SJSA1 (cell line): ENCODE measurements around the gene KCNC1. TPM values are rescaled to one million over a fixed set of nuclear protein-coding genes. Genes with fewer than 3 reads are reported as not detected.
A peak's percentile ranks its signal among the peaks of the same experiment; 100 is the strongest.

Source experiments
- DNase-seq, 2 experiments: peaks; one replicate each; pipeline ENCODE4 v3.0.0-alpha.2; 2015 to 2020; ENCODE audit warnings: low spot score in 2 of 2, low read depth in 1 of 2
- H3K27ac ChIP-seq: fragments of 250-450 bp; sonication (Bioruptor Pico); 2 replicates; pipeline ENCODE4 v1.5.1; 2020; ENCODE audit warnings: mild to moderate bottlenecking, moderate library complexity
- H3K27me3 ChIP-seq: fragments of 250-450 bp; sonication (Bioruptor Pico); replicated peaks from 2 replicates; pipeline ENCODE4 v1.5.1; 2020; ENCODE audit warnings: mild to moderate bottlenecking, moderate library complexity
- H3K36me3 ChIP-seq: fragments of 250-450 bp; sonication (Bioruptor Pico); 2 replicates; pipeline ENCODE4 v1.5.1; 2020; ENCODE audit warnings: mild to moderate bottlenecking
- H3K4me1 ChIP-seq: fragments of 250-450 bp; sonication (Bioruptor Pico); replicated peaks from 2 replicates; pipeline ENCODE4 v1.6.1; 2021; ENCODE audit warnings: mild to moderate bottlenecking
- H3K4me3 ChIP-seq: fragments of 250-450 bp; sonication (Bioruptor Pico); 2 replicates; pipeline ENCODE4 v1.5.1; 2020; ENCODE audit warnings: mild to moderate bottlenecking
- H3K9me3 ChIP-seq: fragments of 250-450 bp; sonication (Bioruptor Pico); replicated peaks from 2 replicates; pipeline ENCODE4 v1.5.1; 2020; ENCODE audit warnings: mild to moderate bottlenecking
- total RNA-seq: library from RNA; depleted of rRNA; stranded (reverse); fragments of >200 nt; shearing (Covaris generic); gene quantifications from 2 replicates; pipeline ENCODE4 v1.2.3, GENCODE V29; 2014; rRNA removed

The KCNC1 gene
- total RNA-seq = not detected in 2 replicates

DNA sequence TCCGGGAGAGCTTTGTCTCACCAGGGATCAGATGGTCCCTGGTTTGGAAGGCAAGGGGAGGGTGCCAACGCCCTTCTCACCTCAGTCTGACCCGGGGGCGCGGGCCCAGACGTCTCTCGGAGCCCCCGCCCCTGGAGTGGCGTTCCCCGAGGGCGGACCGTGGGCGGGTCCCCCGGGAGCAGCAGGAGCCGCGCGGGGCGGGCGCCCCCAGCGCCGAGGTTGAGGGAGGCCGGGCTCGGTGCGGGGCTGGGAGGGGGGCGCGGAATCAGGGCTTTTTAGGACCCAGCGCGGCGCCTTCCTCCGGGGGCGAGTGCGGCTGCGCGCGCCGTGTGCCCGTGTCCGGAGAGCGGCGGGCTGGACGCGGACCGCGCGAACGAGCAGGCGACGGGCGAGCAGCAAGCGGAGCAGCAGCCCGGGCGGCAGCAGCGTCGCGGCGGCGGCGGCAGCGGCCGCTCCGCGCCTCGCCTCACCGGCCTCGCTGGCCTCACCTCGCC is at the start of gene KCNC1:
KCNC1 (plus strand) TSS at position 364 of the 494 bp plus-strand sequence. CDS start 1,222 bp downstream, outside the sequence.
- H3K4me3 ChIP-seq = peak within 1 kb of the TSS; percentile 9; the same call in 1 of the 2 replicates
- no peaks in the 10 kb centered on the region for H3K36me3 ChIP-seq
- H3K4me1 ChIP-seq = peaks cover 10% of the 10 kb centered on the region
- no peak within 1 kb of the TSS for H3K27ac ChIP-seq
- peaks cover 56% of the 10 kb centered on the region for H3K27me3 ChIP-seq
- DNase-seq = no peak
- H3K9me3 ChIP-seq = peaks cover 12% of the 10 kb centered on the region

DNA sequence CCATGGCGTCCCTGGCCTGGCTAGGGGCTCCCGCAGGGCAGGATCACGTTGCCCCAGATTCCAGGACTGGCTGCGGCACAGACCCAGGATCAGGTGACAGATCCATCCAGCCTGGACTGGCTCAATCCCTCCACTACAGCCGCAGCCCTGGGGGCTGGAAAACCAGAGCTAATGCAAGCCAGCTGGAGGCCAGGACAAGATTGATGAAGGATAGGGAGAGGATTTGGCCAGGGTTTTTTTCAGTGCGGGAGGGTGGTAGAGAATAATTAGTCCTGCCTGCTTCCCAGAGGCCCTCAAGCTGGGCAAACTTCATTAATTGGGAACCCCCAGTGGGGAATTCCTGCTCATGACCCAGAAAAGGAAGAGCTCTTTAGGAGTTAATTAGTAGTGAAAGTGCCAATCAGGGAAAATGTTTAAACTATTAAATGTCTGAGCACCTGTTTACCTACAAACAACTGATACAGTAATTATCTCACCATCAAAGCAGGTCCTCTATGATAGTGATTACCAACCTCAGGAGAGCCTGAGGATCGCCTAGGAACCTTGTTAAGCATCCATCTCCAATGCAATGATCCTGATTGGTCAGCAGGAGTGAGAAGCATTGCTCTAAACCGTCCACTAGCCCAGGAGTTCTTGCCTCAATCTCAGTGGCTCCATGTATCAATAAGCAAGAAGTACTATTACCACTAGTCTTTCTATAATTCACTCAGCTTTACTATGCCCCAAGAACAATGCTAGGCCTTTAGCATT is 48.2 kb upstream of the KCNC1 start:
- H3K4me1 ChIP-seq = peaks cover 10% of the 10 kb centered on the region
- no peaks in the 10 kb centered on the region for H3K9me3 ChIP-seq
- peaks cover 16% of the 10 kb centered on the region for H3K27me3 ChIP-seq
- no peaks in the 10 kb centered on the region for H3K36me3 ChIP-seq
- H3K27ac ChIP-seq = no peak overlapping the region
- no peak overlapping the region for H3K4me3 ChIP-seq
- peak in 1 of 2 experiments; percentile 34 for DNase-seq

DNA sequence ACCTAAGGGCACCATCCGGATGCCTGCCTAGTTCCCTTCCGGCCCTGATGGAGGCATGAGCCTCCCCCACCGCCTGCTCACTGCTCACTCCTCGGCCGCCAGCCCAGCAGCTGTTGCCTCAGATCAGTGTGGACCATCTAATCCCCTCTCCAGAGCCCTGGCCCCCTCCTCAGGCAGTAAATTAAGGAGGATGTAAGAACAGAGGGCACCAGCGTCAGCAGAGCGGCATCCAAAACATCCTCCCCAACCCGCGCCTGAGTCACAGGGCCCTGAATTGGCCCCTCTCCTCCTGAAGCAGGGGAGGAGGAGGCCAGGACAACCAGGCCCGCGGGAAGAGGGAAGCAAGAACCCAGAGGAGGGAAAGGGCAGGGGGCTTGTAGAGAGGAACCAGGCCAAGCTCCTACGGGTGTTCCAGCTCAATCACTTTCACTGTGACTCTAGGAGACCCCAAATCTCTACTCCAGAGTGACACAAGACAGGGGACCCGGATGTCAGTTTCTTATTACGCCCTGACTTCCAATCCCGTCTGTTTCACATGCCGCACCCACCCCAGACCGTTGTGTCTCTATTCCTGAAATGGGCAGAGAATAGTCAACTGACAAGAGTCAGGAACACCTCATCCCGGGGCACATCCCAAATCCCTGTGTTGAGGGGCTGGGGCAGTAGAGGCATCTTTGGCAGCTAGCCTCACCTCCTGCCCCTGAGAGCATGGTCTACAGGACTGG is 46.5 kb upstream of the KCNC1 start:
- H3K27ac ChIP-seq = no peak overlapping the region
- H3K4me3 ChIP-seq = no peak overlapping the region
- peak in 1 of 2 experiments; percentile 41 for DNase-seq
- no peaks in the 10 kb centered on the region for H3K36me3 ChIP-seq
- H3K4me1 ChIP-seq = peaks cover 9% of the 10 kb centered on the region
- peaks cover 32% of the 10 kb centered on the region for H3K27me3 ChIP-seq
- H3K9me3 ChIP-seq = no peaks in the 10 kb centered on the region

DNA sequence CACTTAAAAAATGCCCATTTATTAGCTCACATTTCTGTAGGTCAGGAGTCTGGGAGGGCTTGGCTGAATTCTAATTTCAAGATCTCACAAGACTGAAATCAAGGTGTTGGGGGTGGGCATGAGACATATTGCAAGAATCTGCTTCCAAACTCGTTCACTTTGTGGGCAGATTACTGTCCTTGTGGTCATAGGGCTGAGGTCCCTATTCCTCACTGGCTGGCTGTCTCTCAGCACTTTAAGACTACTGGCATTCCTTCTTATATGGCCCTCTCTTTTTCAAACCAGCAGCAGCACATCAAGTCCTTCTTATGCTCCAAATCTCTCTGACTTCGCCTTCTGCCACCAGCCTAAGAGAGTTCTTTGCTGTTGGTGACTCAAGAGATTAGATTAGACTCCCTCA is 43.0 kb upstream of the KCNC1 start:
- H3K27me3 ChIP-seq = peaks cover 67% of the 10 kb centered on the region
- DNase-seq = no peak
- no peaks in the 10 kb centered on the region for H3K4me1 ChIP-seq
- no peaks in the 10 kb centered on the region for H3K36me3 ChIP-seq
- no peak overlapping the region for H3K4me3 ChIP-seq
- no peak overlapping the region for H3K27ac ChIP-seq
- H3K9me3 ChIP-seq = no peaks in the 10 kb centered on the region

DNA sequence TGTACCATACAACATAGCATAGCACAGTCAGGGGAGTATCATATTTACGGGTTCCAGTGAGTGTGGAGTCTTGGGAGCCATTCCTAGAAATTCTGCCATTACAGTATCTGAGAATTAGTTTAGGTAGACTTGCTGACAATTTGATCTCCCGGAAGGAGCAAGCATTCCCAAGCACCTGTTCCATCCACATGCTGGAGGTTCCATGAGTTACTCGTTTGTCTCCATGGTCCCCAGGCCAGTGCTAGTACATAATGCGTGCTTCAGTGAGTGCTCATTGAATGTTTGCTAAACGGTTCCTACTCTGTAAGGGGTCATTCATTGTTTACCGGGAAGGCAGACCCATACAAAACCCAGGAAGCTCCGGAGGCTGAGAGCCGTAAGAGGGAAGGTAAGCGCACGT is 42.6 kb upstream of the KCNC1 start:
- H3K36me3 ChIP-seq = no peaks in the 10 kb centered on the region
- peaks cover 67% of the 10 kb centered on the region for H3K27me3 ChIP-seq
- no peak overlapping the region for H3K4me3 ChIP-seq
- no peaks in the 10 kb centered on the region for H3K9me3 ChIP-seq
- H3K4me1 ChIP-seq = no peaks in the 10 kb centered on the region
- DNase-seq = no peak
- H3K27ac ChIP-seq = no peak overlapping the region

DNA sequence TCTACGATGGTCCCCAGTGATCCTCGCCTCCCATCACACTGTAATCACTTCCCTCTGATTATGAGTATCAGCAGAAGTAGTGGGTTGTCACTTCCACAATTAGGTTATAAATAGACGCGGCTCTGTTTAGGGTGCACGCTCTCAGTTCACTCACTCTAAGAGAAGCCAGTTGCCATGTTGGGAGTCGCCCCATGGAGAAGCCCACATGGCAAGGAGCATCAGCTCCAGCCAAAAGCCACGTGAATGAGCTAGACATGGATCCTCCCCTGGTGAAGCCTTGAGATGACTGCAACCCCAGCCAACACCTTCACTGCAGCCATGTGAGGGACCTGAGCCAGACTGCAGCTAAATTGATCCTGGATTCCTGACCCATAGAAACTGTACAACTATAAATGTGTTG is 41.6 kb upstream of the KCNC1 start:
- Histone ChIP-seq H3K4me3 (no peak overlapping the region), H3K27ac (no peak overlapping the region), H3K9me3 (no peaks in the 10 kb centered on the region), H3K36me3 (no peaks in the 10 kb centered on the region), H3K27me3 (peaks cover 77% of the 10 kb centered on the region), H3K4me1 (no peaks in the 10 kb centered on the region)
- no peak for DNase-seq

DNA sequence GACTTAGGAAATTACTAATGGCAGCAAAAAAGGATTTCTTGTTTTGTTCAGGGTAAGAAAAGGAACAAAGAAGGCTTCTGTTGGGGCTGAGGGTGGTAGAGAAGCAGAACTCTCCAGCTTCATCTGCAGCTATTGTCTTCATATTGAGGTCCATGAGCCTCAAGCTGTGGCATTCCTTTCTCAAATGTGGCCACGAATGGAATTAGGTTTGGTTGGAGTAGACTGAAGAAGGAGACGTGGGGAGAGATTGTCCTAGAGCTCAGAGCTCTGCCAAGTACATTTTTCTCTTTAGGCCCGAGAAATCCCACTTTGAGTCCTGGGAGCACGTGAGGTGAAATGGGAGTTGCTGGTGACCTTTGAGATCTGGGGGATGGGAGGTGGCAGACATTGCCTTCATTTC is 41.0 kb upstream of the KCNC1 start:
- H3K4me1 ChIP-seq = no peaks in the 10 kb centered on the region
- H3K36me3 ChIP-seq = no peaks in the 10 kb centered on the region
- no peak overlapping the region for H3K27ac ChIP-seq
- DNase-seq = no peak
- no peaks in the 10 kb centered on the region for H3K9me3 ChIP-seq
- no peak overlapping the region for H3K4me3 ChIP-seq
- peaks cover 81% of the 10 kb centered on the region for H3K27me3 ChIP-seq

DNA sequence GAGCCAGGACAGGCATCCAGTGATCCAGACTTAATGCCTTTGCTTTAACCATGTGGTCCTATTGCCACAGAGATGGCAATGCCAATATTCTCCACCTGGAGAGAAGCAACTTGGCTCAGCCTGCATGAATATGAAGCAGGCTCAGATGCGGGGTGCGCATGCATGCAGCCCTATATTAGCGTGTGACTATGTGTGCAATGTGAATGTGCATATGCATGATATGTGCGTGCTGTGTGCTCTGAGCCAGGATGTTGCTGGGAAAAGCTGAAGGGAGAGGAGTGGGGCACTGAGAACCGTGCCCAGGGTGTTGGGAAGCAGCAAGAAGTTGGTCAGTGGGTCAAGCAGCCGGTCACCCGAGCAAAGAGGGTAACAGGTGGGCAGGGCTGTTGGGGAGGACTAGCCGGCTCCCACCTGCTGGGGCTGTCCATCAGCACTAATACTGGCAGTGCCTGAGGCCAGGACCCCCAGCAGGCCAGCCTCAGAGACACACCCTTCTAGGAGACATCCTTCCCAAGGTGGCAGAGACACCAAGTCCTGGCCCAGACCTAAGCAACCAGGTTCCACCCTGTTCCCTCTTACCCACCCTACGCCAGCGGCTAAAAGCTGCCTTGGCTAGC is 40.0 kb upstream of the KCNC1 start:
- no peak for DNase-seq
- Histone ChIP-seq H3K9me3 (no peaks in the 10 kb centered on the region), H3K27me3 (peaks cover 83% of the 10 kb centered on the region), H3K4me3 (no peak overlapping the region), H3K36me3 (no peaks in the 10 kb centered on the region), H3K4me1 (no peaks in the 10 kb centered on the region), H3K27ac (no peak overlapping the region)

DNA sequence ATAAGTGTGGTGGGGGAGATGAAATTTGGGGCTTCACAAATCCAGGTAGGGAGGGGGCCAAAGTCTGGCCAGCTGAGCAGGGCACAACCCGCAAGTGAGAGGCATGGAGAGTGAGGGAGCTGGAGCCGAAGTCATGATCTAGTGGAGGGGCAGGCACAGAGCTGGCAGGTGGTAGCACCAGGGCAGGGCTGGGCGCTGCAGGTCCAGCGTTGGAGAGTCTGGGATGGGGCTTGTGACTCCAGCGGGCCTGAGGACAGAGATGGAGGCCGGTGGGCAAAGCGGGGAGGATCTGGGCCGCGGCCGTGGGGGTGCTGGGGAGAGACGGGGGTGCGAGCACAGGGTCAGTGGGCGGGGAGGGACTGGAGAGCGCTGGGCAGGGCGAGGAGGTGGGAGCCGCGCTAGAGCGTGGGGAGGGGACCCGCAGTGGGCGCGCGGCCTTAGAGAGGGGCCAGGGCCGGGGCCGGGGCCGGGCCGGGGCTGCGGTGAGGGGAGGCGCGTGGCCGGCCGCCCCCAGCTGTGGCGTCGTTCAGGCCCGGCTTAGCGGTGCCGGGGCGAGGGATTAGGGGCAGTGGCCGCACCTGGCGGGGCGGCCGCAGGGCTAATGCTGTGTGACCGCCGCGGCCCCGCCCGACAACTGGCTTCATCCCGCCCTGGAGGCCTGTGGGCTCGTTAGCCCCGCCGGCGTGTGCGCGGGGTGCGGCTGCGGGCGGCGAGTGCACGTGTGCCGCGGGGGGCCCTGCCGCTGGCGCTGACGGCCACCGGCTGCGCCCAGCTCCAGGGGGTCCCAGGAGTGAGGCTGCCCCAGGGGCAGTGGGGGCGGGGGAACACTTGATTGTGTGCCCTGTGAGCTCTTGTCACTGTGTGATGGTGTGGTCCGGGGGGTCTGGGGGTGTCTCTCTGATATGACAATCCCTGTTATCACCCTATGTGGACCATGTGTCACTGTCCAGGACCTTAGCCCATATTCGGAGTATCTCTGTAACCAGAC is 38.8 kb upstream of the KCNC1 start:
- no peak overlapping the region for H3K27ac ChIP-seq
- peaks cover 83% of the 10 kb centered on the region for H3K27me3 ChIP-seq
- DNase-seq = no peak
- no peaks in the 10 kb centered on the region for H3K4me1 ChIP-seq
- H3K36me3 ChIP-seq = no peaks in the 10 kb centered on the region
- H3K9me3 ChIP-seq = no peaks in the 10 kb centered on the region
- H3K4me3 ChIP-seq = no peak overlapping the region

DNA sequence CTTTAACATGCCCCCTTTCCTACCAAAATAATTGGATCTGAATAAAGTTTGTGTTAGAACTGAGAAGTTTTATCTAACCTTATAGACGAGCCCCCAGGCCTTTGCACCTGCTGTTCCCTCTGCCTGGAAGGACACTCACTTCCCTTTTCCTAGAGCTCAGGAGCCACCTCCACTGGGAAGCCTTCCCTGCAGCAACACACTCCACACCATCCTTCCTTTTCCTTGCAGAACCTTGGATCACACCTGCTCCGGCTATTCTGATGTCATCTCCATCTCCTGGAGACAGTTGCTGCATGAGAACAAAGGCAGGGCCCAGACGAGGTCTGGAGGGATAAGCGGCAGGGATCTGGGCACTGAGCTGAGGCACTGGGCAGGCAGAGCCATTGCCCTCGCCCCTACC is 37.8 kb upstream of the KCNC1 start:
- no peak overlapping the region for H3K4me3 ChIP-seq
- H3K36me3 ChIP-seq = no peaks in the 10 kb centered on the region
- H3K27me3 ChIP-seq = peaks cover 77% of the 10 kb centered on the region
- H3K27ac ChIP-seq = no peak overlapping the region
- H3K9me3 ChIP-seq = no peaks in the 10 kb centered on the region
- no peaks in the 10 kb centered on the region for H3K4me1 ChIP-seq
- DNase-seq = no peak

DNA sequence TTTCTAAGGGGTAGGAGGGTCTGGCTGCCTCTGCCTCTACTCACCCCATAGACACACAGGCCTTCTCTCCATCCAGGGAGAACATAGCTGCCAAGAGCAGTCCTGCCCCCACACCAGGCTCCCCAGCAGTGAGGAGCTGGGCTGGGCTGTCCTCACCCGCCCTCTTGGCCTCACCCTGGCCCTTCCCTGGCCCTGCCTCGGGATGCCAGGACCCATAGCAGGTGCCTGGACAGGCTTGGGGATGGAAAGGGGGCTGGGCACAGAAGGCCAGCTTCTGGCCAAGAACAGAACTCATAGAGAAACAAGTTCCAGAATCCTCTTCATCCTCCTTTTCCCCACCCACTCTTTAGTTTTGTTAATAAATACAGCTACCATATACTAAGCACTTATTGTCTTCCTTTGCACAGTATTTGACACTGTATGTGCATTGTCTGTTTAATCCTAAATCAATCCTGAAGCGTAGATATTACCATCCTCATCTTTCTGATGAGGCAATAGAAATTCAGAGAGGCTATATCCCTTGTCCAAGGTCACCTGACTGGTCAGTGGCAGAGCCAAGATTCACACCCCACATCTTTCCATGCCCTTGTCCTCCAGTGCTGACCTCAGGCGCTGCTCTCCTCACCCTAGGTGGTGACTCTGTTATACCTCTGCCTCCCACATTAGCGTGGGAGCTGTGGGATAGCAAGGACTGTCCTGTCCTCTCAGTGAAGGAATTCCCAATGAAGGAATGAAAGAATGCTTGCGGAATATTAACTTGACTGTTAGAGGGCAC is 37.2 kb upstream of the KCNC1 start:
- no peaks in the 10 kb centered on the region for H3K36me3 ChIP-seq
- no peaks in the 10 kb centered on the region for H3K9me3 ChIP-seq
- DNase-seq = no peak
- H3K4me1 ChIP-seq = no peaks in the 10 kb centered on the region
- H3K27ac ChIP-seq = no peak overlapping the region
- no peak overlapping the region for H3K4me3 ChIP-seq
- peaks cover 72% of the 10 kb centered on the region for H3K27me3 ChIP-seq

DNA sequence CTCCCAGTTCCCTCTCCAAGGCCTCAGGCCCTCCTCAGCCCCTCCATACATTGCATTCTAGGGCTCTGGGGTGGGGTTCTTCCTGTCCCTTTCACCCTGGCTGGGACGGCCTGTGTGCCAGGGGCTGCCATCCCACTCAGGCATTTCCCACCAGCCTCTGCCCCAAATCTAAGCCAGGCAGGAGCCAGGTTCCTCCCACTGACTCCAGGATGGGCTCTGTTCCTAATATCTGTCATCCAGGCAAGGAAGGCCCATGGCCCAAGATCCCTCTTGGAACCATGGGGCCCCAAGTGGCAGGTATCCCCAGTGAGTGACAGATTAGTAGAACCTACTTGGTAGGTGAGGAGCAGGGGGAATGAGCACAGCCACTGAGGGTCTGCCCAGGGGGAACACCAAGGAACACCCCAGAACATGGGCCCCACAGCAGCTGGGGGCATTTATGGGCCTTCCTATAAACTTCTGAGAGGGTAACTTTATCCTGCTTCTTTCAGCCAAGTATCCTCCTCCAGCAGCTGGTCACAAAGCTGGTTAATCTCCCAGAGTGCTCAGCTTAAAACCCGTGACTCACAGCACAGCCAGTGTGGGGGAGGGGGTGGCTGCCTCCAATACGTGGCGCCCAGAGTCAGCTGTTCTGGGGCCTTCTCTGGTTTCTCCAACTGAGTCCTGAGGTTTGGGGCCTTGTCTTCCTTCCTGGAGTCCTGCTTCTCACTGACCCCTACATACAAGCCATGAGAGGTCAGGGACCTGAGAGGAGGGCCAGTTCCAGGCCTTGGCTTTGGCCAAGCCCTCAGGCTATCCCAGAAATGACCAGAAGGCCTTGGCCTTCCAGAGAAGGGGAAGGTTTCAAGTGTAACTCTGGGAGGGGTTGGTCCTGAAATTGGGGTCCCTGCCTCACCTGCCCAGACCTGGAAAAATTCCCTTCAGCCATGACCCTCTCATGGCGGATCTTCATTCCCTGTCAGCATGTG is 35.1 kb upstream of the KCNC1 start:
- no peaks in the 10 kb centered on the region for H3K4me1 ChIP-seq
- H3K4me3 ChIP-seq = no peak overlapping the region
- H3K36me3 ChIP-seq = no peaks in the 10 kb centered on the region
- H3K27ac ChIP-seq = no peak overlapping the region
- no peak for DNase-seq
- H3K9me3 ChIP-seq = no peaks in the 10 kb centered on the region
- peaks cover 52% of the 10 kb centered on the region for H3K27me3 ChIP-seq
